Heart left ventricle (tissue), 16 donors: ENCODE results near the gene CNOT4. TPM values are rescaled to one million over a fixed set of nuclear protein-coding genes. Genes with fewer than 3 reads are reported as not detected.

ENCODE experiments used
- ATAC-seq, 4 donors: fragments of 200-7000 bp; cut with Tn5 transposase; one replicate each; pipeline ENCODE4 v1.9.1; 2020 to 2022; ENCODE audit warnings: moderate library complexity in 4 of 4, mild to moderate bottlenecking in 3 of 4, moderate number of reproducible peaks in 1 of 4
- DNase-seq, 5 donors: peaks; one replicate each; pipeline ENCODE4 v3.0.0-alpha.2; 2020
- H3K27ac ChIP-seq, 12 donors: fragments of 200-600 bp; sonication (generic) in 4 of 12; one replicate each; pipeline versions ENCODE4 v1.5.0 to v1.8.0; 2016 to 2022; ENCODE audit warnings: mild to moderate bottlenecking in 2 of 12
- H3K27me3 ChIP-seq, 9 donors: fragments of 200-600 bp; sonication (generic) in 2 of 9; one replicate each; pipeline versions ENCODE4 v1.5.1 to v1.8.0; 2016 to 2022; ENCODE audit warnings: mild to moderate bottlenecking in 3 of 9
- H3K36me3 ChIP-seq, 9 donors: fragments of 200-600 bp; sonication (generic) in 2 of 9; one replicate each; pipeline versions ENCODE4 v1.5.0 to v1.8.0; 2018 to 2022; ENCODE audit warnings: mild to moderate bottlenecking in 2 of 9
- H3K4me1 ChIP-seq, 12 donors: fragments of 200-600 bp; sonication (generic) in 4 of 12; one replicate each; pipeline versions ENCODE4 v1.5.0 to v1.8.0; 2016 to 2022; ENCODE audit warnings: mild to moderate bottlenecking in 3 of 12
- H3K4me3 ChIP-seq, 12 donors: fragments of 200-600 bp; sonication (generic) in 4 of 12; one replicate each; pipeline versions ENCODE4 v1.5.0 to v1.8.0; 2017 to 2022; ENCODE audit warnings: mild to moderate bottlenecking in 9 of 12, moderate library complexity in 4 of 12
- H3K9me3 ChIP-seq, 12 donors: fragments of 200-600 bp; sonication (generic) in 4 of 12; one replicate each; pipeline versions ENCODE4 v1.5.0 to v1.8.0; 2016 to 2022; ENCODE audit warnings: mild to moderate bottlenecking in 1 of 12
- POLR2A ChIP-seq, 2 donors: fragments of 450-650 bp; IDR thresholded peaks; one replicate each; pipeline ENCODE4 v1.6.1; 2017; ENCODE audit warnings: antibody characterized with exemption in 2 of 2, mild to moderate bottlenecking in 2 of 2, moderate library complexity in 2 of 2
- WGBS, 4 donors: extraction: QIAGEN DNeasy Blood & Tissue Kit in 2 of 4; methylation state at CpG; one replicate each; pipeline versions ENCODE4 v1.1.5 to v1.1.7; 2013 to 2018; 5-methylcytosine and 5-hydroxymethylcytosine counted together
- intact Hi-C, 10 donors: fragments of 100-400 bp; cut with DNase I; formaldehyde crosslinking; loops; one replicate each; pipeline versions ENCODE4 v1.11.1 to v1.14.2; 2022
- polyA plus RNA-seq, 2 donors: library from polyadenylated mRNA; stranded (reverse); fragments of 200-250 nt; gene quantifications; one replicate each; pipeline ENCODE4 v1.2.3, GENCODE V29; 2013
- total RNA-seq, 9 donors: library from RNA; depleted of rRNA in 2 of 9; stranded (reverse); fragments of >200 nt in 2 of 9; fragmentation: NEBNext Ultra II Directional in 3 of 9; extraction: Animal tissue kit (Norgen Biotek cat#: 25700) in 3 of 9; gene quantifications; one replicate each; pipeline versions ENCODE4 v1.1.0 to v1.2.4, GENCODE V29; 2016 to 2023
- TF ChIP-seq, protein P1 (sequence below), 12 donors: fragments of 200-600 bp; sonication (generic) in 4 of 12; IDR thresholded peaks; one replicate each; pipeline versions ENCODE4 v1.5.0 to v1.8.0; 2018 to 2022; ENCODE audit warnings: antibody characterized with exemption in 12 of 12, mild to moderate bottlenecking in 5 of 12
- donor health status: ischemic (EF 13 %, LVEDD 7.1; RV severe dilation, severe dysfunction).
- donor health status: healthy with polysubstance abuse.
- donor health status: DM: no; HTN: yes; CAD: no.
- donor health status: DM: no; HTN: no; CAD: no.
- donor health status: ischemic (EF 25% LVEDD 6.9; RV normal size, moderate dysfunction).
- donor health status: ischemic (EF 25% LVEDD 5.7; RV mildly dilated, moderate dysfunction).
- donor health status: healthy.
- donor health status: DM: yes; HTN: yes; CAD: no.
- donor health status: ischemic (EF 35%, LVEDD 5.7; RV mildly dilated, moderate dysfunction).
- donor health status: nonischemic (EF 11% LVEDD 7.7; RV severe dilation, severe dysfunction).
- donor health status: DM: yes; HTN: yes; CAD: no.
- donor health status: PGD.
- donor health status: ischemic (EF 29% LVEDD 5.4; RV normal size, mild dysfunction).
- donor health status: nonischemic (EF 23%, LVEDD 6.1; RV moderate dilation, normal function).

Gene CNOT4
- total and polyA plus RNA-seq, 11 donors = 7.9 to 29.2 (median 23.7) TPM

DNA sequence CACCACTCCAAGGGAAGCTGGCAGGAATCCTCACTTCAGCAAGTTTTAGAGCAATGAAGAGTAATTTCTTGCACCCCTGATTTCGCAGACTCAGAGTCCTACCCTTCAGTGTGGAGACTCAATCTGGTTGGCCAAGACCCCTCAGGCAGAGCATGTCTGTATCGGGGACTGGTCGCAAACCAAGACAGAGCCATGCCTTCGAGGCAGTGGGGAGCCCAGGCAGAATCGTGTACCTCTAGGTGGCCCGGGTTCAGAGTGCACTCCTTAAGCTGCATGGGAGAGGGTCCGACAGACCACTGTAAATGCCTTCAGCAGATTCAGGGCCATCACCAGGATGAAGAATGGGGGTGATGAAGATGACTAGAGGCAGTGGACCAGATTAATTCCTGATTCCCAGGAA, 181.4 kb downstream of the CNOT4 start:
- Histone ChIP-seq H3K9me3 (no peaks in the 10 kb centered on the region), H3K36me3 (no peaks in the 10 kb centered on the region), H3K27me3 (no peaks in the 10 kb centered on the region), H3K4me1 (no peaks in the 10 kb centered on the region), H3K27ac (no peak overlapping the region), H3K4me3 (no peak overlapping the region)
- TF ChIP-seq, protein P1, sequence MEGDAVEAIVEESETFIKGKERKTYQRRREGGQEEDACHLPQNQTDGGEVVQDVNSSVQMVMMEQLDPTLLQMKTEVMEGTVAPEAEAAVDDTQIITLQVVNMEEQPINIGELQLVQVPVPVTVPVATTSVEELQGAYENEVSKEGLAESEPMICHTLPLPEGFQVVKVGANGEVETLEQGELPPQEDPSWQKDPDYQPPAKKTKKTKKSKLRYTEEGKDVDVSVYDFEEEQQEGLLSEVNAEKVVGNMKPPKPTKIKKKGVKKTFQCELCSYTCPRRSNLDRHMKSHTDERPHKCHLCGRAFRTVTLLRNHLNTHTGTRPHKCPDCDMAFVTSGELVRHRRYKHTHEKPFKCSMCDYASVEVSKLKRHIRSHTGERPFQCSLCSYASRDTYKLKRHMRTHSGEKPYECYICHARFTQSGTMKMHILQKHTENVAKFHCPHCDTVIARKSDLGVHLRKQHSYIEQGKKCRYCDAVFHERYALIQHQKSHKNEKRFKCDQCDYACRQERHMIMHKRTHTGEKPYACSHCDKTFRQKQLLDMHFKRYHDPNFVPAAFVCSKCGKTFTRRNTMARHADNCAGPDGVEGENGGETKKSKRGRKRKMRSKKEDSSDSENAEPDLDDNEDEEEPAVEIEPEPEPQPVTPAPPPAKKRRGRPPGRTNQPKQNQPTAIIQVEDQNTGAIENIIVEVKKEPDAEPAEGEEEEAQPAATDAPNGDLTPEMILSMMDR (IDR thresholded peaks at IDR 0.05) = no peak
- no peak for TF ChIP-seq POLR2A (IDR thresholded peaks at IDR 0.05)
- 90 to 95% (median 92%) methylated on average over 7 of the region's 7 CpGs for WGBS, 4 donors
- intact Hi-C loops = no loop called here
- no peak for ATAC-seq
- DNase-seq = no peak

DNA sequence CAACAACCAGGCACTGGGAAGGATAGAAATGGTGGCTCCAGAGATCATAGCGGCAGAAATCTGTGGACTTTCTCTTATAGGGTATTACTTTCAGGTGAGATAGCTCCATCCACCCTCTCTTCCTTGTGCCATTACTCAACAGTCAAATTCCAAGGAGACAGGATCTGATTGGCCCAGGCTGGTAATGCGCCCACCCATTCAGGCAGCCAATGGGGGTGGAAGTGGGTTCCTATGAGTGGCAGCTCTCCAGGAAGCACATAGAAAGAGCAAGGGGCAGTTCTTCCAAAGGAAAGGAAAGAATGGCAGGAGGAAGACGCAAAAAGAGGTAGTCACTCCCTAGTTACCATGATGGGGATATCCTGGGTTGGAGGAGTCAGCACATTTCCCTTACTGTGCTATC, 181.8 kb downstream of the CNOT4 start:
- H3K4me1 ChIP-seq = no peaks in the 10 kb centered on the region
- WGBS, 4 donors = 79 to 93% (median 91%) methylated on average over 3 of the region's 3 CpGs

DNA sequence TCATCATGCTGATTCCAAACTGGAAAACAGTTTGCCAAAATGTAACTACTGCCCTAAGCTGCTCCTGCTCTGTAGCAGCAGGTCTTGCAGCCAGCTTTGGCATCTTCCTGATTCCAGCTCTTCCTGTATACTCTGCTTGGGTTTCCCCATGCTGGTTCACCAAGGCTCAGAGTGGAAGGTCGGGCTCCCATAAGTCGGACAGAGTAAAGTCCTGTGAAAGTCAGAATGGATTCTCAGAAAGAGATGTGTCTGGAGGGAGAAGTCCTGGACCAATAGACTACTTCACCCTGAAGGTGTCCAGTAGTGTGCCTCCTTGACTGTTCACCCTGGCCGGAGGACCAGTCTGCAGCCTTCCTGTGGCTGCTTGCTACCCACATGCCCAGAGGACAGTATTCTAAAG, 182.4 kb downstream of the CNOT4 start:
- ATAC-seq (no peak), DNase-seq (no peak)
- Histone ChIP-seq H3K36me3 (no peaks in the 10 kb centered on the region), H3K9me3 (no peaks in the 10 kb centered on the region), H3K27ac (no peak overlapping the region), H3K4me1 (no peaks in the 10 kb centered on the region), H3K4me3 (no peak overlapping the region), H3K27me3 (no peaks in the 10 kb centered on the region)
- intact Hi-C loops = no loop called here
- TF ChIP-seq, protein P1 (IDR thresholded peaks at IDR 0.05) = no peak
- TF ChIP-seq POLR2A (IDR thresholded peaks at IDR 0.05) = no peak
- WGBS, 4 donors = 90 to 93% (median 91%) methylated on average over 3 of the region's 3 CpGs

More for the DNA sequence above, 181.8 kb downstream of the CNOT4 start:
- Histone ChIP-seq H3K4me3 (no peak overlapping the region), H3K9me3 (no peaks in the 10 kb centered on the region), H3K27ac (no peak overlapping the region), H3K27me3 (no peaks in the 10 kb centered on the region), H3K36me3 (no peaks in the 10 kb centered on the region)
- ATAC-seq (no peak), DNase-seq (no peak)
- TF ChIP-seq, protein P1 (IDR thresholded peaks at IDR 0.05) = no peak
- no peak for TF ChIP-seq POLR2A (IDR thresholded peaks at IDR 0.05)
- intact Hi-C loops = no loop called here

DNA sequence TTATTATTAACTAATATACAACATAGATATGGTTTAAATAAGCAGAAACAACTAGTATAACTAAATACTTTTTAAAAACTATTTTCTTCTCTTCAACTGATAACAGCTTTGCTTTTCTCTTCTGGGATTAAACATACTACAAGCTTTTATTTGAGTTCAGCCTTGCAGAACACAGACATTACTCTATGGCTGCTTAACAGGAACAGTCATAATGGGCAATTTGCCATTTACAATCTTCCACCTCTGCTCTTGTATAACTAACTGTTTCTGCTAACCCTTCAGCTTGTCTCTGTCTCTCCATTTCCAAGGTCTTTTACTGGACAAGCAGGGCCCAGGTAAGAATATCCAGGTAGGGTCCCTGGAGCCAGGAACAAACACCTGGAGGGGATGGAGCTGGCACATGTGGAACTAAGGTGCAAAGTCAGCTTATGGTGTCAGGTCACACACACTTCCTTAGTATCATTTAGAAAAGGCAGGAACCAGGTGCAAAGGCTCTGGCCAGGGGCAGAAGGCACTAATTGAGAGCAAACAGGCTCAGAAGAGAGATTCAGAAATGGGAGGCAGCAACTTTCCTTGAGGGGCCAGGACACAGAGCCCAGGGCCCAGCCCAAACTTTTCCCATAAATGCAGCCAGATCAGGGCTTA, 183.1 kb downstream of the CNOT4 start:
- Histone ChIP-seq H3K9me3 (no peaks in the 10 kb centered on the region), H3K4me1 (peaks cover 0 to under 1% (median 0%) of the 10 kb centered on the region in 12 donors), H3K4me3 (no peak overlapping the region), H3K27ac (no peak overlapping the region), H3K27me3 (no peaks in the 10 kb centered on the region), H3K36me3 (no peaks in the 10 kb centered on the region)
- DNase-seq = no peak
- TF ChIP-seq POLR2A (IDR thresholded peaks at IDR 0.05) = no peak
- TF ChIP-seq, protein P1 (IDR thresholded peaks at IDR 0.05) = no peak
- intact Hi-C loops = no loop called here
- no peak for ATAC-seq
